Measurements from ENCODE around the gene CHST7. TPM values are rescaled to one million over a fixed set of nuclear protein-coding genes. Genes with fewer than 3 reads are reported as not detected.

CHST7 gene
- total RNA-seq, 1 experiment from 2014 or later, result 7.7 TPM

DNA sequence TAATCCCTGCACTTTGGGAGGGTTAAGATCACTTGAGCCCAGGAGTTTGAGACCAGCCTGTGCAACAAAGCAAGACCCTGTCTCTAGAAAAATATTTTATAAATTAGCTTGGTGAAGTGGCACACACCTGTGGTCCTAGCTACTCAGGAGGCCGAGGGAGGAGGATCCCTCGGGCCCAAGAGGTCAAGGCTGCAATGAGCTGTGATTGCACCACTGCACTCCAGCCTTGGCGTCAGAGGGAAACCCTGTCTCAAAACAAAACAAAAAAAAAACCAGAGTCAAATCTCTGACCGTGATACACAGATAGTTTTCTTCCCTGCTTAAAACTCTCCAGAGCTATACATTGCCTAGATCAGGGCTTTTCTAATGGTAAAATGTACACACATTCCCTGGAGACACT is 53.5 kb downstream of the CHST7 start:
- RAD21 ChIA-PET (ENCODE audit: low non-redundant PET in 1 of 2, low total read pairs in 2 of 2, uncharacterized antibody in 2 of 2, unreplicated experiment in 2 of 2), result no interaction called here
- DNase-seq (ENCODE audit: low read depth, low spot score), result no peak
- intact Hi-C loops (cut with micrococcal nuclease), result no loop called here
- TF ChIP-seq EZH2phosphoT487 (IDR thresholded peaks at IDR 0.05; ENCODE audit: borderline replicate concordance) (no peak), SRF (IDR thresholded peaks at IDR 0.05; ENCODE audit: low read depth) (no peak), REST (IDR thresholded peaks at IDR 0.05; ENCODE audit: low read depth) (no peak), EZH2 (IDR thresholded peaks at IDR 0.05) (no peak), SP1 (IDR thresholded peaks at IDR 0.05; ENCODE audit: low read depth) (no peak), ZFX (IDR thresholded peaks at IDR 0.05) (no peak), EGR1 (IDR thresholded peaks at IDR 0.05; ENCODE audit: low read depth) (no peak), POLR2AphosphoS5 (IDR thresholded peaks at IDR 0.05; ENCODE audit: low read depth, low read length) (no peak), YY1 (IDR thresholded peaks at IDR 0.05; ENCODE audit: extremely low read depth, insufficient replicate concordance, low read depth, low read length) (no peak), JUND (IDR thresholded peaks at IDR 0.05) (no peak), ZNF274 (IDR thresholded peaks at IDR 0.05; ENCODE audit: low read depth, low read length) (no peak), FOSL1 (IDR thresholded peaks at IDR 0.05; ENCODE audit: low read depth) (no peak), TCF7L2 (IDR thresholded peaks at IDR 0.05; ENCODE audit: borderline replicate concordance, extremely low read depth, insufficient read depth, insufficient read length) (no peak), POLR2A (IDR thresholded peaks at IDR 0.05; ENCODE audit: borderline replicate concordance, extremely low read depth, insufficient read depth, insufficient read length) (no peak), SIN3A (IDR thresholded peaks at IDR 0.05; ENCODE audit: low read depth) (no peak)
- no peak overlapping the region for H3K4me2 ChIP-seq (ENCODE audit: low read length)
- CTCF ChIA-PET, result no interaction called here
- no peaks in the 10 kb centered on the region for H3K9me3 ChIP-seq (ENCODE audit: control insufficient read depth in 1 of 2, insufficient read depth in 1 of 2, low read depth in 1 of 2, low read length in 2 of 2)
- 0 out of 4 replicates have a peak, but pooled peaks cover 0 to 8% of the 10 kb centered on the region in 2 experiments for H3K4me1 ChIP-seq (ENCODE audit: control insufficient read depth in 1 of 2, insufficient read depth in 2 of 2, low read length in 2 of 2)
- no peaks in the 10 kb centered on the region for H3K36me3 ChIP-seq (ENCODE audit: control insufficient read depth in 1 of 2, insufficient read depth in 2 of 2, low read length in 2 of 2)
- BruUV-seq (replicated peaks), result no TSS peak
- no peak overlapping the region for H2AFZ ChIP-seq (ENCODE audit: low read depth, low read length, poor library complexity, severe bottlenecking)
- no peaks in the 10 kb centered on the region for H3K79me2 ChIP-seq (ENCODE audit: insufficient read depth, low read length)
- H3K9ac ChIP-seq (ENCODE audit: low read length), result no peak overlapping the region
- no peak overlapping the region for H3K27ac ChIP-seq (ENCODE audit: low read depth, low read length)
- H3K27me3 ChIP-seq (ENCODE audit: insufficient read depth, low read length), result no peaks in the 10 kb centered on the region
- POLR2A ChIA-PET, result no interaction called here
- no peak for ATAC-seq
- no peak overlapping the region for H3K4me3 ChIP-seq (replicated peaks in 1 of 2; ENCODE audit: low read depth in 1 of 2, low read length in 2 of 2)
- no peaks in the 10 kb centered on the region for H3K9me2 ChIP-seq (ENCODE audit: insufficient read depth)
- no peaks in the 10 kb centered on the region for H4K20me1 ChIP-seq (ENCODE audit: insufficient read depth)

Data from HCT116 (cell line).